UCSD-AML1 (cell line): ENCODE measurements around the gene RAD9A.
"Not testable (repeated sequence)": the region's sequence is repeated elsewhere in the genome, so short reads cannot be mapped to it uniquely, and the experiment has no call there.

Experiments
- DNase-seq: peaks from one replicate; lab custom pipeline; 2025; ENCODE audit not compliant: unreplicated experiment; lab: John Stamatoyannopoulos, UW

Gene RAD9A

DNA sequence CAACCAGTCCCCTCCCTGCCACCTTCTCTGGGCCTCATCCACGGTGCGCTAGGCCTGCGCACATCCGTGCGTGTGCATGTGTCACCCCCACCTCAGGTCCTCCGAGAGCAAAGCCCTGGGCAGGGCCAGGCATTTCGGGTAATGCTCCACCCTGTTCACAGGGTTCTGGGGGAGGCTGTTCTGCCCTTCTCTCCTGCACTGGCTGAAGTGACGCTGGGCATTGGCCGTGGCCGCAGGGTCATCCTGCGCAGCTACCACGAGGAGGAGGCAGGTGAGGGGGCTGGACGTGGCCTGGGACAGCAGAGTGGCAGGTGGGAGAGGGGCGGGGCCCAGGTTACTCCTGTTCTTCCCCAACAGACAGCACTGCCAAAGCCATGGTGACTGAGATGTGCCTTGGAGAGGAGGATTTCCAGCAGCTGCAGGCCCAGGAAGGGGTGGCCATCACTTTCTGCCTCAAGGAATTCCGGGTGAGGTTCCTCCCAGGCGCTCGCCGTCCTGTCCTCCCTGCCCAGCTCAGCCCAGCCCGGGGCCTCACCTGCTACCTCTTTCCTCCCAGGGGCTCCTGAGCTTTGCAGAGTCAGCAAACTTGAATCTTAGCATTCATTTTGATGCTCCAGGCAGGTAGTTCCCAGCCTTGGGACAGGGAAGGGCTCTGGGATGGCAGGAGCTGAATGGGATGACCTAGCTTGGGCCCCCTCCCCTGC, 3.9 kb downstream of the RAD9A start:
- no peak for DNase-seq

DNA sequence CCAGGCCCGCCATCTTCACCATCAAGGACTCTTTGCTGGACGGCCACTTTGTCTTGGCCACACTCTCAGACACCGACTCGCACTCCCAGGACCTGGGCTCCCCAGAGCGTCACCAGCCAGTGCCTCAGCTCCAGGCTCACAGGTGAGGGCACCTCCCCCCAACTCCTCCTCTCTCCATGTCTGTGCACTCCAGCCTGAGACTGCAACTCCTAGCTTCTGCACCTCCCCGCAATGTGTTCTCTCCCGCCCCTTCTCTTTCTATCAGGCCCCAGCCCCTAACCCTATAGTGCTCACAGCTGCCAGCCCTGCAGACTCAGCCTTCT, 4.4 kb downstream of the RAD9A start:
- no peak for DNase-seq

DNA sequence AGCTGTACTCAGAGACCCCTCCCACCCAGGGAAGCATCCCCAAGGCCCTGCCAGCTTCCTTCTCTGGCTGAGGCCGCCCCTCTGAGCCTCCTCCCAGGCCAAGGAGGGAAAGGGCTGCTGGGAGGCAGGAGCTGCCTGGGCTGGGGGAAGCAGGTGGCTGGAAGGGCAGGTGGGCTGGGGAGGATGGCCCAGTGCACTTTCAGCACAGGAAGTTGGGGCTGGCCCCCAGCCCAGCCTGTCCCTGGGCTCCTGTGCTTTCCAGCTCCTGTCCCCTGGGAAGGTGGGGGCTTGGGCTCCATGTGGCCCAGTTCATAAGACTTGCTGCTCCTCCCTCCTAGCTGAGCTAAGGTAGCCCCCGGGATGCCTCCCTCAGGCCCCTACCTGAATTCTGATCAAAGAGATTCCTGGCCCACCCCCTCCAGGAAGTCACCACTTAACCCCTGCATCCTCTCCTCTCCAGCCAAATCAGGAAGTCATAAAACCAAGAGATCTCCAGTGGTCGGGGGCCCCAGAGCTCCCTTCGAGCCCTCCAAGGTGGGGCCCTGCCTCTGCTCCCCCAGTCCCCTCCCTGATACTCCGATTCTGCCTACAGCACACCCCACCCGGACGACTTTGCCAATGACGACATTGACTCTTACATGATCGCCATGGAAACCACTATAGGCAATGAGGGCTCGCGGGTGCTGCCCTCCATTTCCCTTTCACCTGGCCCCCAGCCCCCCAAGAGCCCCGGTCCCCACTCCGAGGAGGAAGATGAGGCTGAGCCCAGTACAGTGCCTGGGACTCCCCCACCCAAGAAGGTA, 5.0 kb downstream of the RAD9A start:
- DNase-seq, result no peak

DNA sequence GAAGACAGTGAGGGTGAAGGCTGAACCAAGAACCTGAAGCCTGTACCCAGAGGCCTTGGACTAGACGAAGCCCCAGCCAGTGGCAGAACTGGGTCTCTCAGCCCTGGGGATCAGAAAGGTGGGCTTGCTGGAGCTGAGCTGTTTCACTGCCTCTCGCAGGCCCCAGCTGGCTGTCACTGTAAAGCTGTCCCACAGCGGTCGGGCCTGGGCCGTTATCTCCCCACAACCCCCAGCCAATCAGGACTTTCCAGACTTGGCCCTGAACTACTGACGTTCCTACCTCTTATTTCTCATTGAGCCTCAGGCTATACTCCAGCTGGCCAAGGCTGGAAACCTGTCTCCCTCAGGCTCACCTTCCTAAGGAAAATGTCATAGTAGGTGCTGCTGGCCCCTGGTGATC, 5.8 kb downstream of the RAD9A start:
- DNase-seq, result no peak

DNA sequence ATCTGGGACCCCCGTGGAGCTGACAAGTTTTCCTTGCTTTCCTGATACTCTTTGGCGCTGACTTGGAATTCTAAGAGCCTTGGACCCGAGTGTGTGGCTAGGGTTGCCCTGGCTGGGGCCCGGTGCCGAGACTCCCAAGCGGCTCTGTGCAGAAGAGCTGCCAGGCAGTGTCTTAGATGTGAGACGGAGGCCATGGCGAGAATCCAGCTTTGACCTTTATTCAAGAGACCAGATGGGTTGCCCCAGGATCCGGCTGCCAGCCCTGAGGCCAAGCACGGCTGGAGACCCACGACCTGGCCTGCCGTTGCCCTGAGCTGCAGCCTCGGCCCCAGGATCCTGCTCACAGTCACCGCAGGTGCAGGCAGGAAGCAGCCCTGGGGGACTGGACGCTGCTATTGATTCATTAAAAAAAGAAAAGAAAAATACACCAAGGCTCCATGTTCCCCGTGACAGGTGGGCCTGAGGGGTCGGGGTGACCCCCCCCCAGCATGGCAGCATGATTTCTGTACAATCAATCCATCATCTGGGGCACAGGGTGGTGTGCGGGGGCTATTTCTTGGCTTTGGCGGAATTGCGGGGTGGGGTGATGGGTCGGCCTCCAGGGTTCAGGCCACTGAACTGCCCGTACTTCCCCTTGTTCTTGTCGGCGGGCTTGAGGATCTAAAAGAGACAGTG, 6.3 kb downstream of the RAD9A start:
- DNase-seq, result no peak

DNA sequence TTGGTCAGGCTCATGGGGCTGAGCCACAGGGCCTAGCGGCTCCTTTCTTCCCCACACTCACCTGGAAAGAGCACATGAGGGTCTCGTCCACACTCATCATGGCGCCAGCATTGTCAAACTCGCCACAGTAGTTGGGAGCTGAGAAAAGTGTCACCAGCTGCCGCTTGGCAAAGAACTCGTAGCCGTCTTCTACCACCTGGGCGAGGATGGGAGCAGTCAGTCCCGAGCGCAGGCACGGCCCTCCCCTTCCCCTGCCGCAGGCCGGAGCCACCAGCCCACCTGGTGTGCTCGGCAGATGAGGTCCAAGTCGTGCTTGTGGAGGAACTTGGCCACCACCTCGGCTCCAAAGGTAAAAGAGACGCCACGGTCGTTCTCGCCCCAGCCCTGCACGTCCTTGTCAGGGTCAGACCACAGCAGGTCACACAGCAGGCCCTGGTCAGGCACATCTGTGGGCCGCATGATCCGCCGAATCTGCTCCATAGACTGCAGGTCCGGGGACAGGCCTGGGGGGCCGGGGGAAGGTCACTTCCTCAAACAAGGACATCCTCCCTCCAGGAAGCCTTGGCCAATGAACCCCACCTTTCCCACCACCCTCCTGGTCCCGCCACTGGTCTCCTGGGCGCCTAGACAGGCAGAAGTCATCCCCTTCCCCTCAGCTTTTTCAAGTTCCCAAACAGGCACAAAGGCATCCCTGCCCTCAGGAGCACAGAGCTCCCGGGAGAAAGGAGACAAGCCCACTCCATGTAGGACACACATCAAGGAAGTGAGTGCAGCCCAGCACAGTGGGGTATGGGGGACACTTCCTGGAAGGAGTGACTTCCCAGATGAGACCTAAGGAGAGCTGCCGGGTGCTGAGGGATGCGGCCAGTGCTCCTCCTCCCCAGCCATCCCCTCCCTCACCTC, 7.1 kb downstream of the RAD9A start:
- DNase-seq, result no peak

DNA sequence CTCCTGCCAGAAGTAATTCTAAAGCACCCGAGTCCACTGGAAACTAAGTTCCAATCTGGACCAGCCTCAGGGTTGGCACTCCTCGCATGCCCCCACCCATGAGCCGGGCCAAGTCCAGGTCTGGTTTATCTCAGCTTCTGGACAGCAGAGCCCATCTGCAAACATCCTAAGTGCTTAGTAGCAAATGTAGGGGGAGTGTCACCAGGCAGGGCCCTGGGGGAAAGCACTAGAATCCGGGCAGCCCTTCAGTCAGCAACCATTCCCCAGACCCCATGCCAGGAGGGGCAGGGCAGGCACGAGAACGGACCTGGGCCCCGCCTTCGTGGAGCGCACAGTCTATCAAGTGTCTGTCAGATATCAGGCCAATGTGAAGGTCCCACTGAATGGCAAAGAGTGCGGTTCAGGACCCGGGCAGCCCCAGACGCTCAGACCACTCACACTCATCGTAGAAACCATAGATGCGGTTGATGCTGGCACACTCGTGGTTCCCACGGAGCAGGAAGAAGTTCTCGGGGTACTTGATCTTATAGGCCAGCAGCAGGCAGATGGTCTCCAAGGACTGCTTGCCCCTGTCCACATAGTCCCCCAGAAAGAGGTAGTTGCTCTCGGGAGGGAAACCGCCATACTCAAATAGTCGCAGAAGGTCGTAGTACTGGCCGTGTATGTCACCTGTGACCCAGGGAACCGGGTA, 8.6 kb downstream of the RAD9A start:
- no peak for DNase-seq

DNA sequence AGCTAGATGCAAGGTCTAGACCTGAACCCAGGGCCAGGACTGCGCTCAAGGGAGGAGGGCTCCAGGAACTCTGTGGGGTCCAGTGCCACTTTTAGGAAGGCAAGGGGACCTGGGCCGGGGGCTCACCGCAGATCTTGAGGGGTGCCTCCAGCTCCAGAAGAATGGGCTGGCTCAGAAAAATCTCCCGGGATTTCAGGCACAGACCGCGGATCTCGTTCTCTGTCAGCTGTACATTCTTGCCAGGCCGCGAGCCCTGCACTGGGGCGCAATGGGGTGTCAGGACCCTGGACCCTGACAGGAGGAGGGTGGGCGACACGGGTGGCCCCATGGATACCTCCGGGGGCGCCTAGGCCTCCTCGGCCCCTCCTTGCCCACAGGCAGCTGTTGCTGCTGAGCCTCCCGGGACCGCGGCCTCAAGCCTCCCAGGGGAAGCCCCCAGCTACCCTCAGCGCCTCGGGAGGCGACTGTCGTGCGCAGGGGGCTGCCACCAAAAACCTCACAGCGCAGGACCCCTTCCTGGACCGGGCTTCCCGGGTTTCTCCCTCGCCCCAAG, 9.2 kb downstream of the RAD9A start:
- no peak for DNase-seq

DNA sequence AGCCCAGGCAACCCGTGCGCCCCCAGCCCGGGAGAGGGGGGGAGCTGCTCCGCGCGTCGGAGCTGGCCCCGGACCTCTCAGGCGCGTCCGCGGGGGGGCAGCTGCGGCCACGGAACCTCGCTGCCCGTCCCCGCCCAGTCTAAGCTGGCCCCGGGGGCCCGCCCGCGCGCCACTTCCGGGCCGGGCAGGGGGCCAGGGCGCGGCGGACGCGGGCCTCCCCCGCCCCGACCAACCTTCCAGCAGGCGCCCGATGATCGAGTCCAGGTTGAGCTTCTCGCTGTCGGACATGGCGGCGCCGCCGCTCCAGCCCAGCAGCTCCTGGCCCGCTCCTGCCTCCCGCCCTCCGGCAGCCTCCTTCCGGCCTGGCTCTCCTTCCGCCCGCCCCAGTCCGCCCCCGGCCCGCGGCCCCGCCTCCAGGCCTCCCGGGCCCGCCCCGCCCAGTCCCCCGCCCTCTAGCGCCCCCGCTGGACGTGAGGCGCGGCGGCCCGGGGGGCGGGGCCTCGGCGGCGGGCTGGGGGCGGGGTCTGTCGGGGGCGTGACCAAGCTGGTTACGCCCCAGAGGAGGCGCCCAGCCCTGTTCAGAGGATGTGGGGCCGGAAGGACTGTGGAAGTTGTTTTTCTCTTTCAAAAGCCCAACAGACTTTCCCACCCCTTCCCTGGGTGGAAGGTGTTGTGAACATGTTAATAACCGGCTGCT, 9.9 kb downstream of the RAD9A start, which contains the start of gene PPP1CA:
PPP1CA (minus strand) TSS at position 364 of the 697 bp plus-strand sequence; CDS start at position 288, 76 bp downstream.
- peak; percentile 91 for DNase-seq

DNA sequence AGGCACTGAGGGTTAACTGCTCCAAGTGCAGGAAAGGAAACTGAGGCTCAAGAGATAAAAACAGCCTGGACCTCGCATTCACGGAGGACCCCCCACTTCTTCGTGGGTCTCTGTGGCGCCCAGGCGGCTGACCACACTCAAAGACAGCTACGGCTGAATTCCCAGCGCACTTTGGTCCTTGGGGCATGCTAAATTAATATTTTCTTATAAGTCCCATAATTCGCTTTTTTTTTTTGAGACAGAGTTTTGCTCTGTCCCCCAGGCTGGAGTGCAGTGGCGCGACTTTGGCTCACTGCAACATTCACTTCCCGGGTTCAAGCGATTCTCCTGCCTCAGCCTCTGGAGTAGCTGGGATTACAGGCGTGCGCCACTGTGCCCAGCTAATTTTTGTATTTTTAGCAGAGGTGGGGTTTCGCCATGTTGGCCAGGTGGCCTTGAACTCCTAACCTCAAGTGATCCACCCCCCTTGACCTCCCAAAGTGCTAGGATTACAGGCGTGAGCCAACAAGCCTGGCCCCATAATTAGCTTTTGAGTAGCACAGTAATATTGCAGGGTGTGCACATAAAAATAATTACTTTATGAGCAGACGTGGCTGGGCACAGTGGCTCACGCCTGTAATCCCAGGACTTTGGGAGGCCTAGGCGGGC, 10.5 kb downstream of the RAD9A start:
- DNase-seq, result not testable (repeated sequence)

DNA sequence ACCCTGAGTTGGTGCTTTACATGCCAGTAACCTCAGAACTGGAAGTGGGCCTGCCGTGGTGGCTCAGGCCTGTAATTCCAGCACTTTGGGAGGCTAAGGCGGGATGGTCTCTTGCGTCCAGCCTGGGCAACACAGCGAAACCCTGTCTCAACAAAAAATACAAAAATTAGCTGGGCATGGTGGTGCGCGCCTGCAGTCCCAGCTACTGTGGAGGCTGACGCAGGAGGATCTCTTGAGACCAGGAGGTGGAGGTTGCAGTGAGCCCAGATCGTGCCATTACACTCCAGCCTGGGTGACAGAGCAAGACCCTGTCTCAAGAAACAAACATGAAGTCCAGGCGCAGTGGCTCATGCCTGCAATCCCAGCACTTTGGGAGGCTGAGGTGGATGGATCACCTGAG, 11.3 kb downstream of the RAD9A start:
- not testable (repeated sequence) for DNase-seq

DNA sequence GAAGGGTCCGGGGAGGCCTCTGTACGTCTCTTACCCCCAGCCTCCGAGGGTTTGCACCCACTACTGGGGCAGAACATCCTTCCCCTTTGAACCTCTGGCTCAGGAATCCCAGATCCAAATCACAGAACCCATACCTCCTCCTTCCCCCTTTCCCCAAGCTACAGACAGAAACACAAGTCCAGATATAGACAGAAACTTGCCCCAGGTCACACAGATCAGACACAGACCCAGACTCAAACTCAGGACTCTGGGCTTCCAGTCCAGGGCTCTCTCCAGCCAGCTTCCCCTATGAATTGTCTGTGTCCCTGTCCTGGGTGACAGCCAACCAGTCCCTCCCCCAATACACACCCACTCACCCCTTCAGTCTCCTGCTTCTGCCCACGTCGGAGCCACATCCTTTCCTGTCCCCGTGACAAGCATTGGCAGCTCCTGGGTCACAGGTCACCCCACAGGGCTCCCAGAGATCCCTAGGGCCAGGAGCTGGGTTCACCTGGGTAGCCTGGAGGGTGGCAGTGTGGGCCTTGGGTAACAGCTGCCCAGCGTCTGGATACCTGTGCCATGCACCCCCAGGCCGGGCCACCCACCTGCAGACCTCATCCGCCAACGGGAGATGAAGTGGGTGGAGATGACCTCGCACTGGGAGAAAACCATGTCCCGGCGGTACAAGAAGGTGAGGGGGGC, 12.9 kb downstream of the RAD9A start:
- no peak for DNase-seq

DNA sequence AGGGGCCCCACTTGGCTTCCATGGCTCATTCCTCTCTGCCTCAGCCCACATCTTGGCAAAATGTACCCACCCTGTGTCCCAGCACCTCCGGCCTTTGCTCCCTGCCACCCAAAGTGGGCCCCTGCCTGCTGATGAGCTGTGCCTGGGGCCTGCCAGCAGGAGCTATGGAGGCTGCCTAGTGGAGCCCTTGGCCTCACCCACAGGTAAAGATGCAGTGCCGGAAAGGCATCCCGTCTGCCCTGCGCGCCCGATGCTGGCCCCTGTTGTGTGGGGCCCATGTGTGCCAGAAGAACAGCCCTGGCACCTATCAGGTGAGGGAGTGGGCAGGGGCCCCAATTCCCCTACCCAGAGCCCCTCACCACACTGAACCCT, 13.4 kb downstream of the RAD9A start:
- no peak for DNase-seq

DNA sequence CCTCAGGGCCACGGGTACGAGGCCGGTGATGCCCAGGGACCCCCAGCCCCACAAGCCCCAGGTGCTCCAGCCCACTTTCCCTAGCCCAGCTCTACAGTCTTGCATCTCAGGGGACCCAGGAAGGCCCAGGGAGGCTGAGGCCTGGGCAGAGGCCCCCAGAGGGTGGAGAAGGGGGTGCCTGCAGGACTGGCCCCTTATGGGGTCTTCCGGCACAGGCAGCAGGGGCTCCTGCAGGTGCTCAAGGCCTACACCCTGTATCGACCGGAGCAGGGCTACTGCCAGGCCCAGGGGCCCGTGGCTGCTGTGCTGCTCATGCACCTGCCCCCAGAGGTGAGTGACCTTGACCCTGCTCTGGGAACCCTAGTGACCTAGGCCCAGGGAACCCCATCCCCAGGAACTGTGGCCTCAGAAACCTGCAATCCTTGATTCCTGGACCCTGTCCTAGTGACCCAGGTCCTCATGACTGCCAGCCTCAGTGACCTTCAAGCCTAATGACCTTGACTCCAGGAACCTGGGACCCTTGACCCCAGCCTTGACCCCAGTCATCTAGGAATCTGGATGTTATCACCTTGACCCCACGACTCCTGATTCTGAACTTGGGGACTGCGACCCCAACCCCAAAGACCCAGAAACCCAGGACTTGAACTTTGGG, 14.0 kb downstream of the RAD9A start:
- no peak for DNase-seq

DNA sequence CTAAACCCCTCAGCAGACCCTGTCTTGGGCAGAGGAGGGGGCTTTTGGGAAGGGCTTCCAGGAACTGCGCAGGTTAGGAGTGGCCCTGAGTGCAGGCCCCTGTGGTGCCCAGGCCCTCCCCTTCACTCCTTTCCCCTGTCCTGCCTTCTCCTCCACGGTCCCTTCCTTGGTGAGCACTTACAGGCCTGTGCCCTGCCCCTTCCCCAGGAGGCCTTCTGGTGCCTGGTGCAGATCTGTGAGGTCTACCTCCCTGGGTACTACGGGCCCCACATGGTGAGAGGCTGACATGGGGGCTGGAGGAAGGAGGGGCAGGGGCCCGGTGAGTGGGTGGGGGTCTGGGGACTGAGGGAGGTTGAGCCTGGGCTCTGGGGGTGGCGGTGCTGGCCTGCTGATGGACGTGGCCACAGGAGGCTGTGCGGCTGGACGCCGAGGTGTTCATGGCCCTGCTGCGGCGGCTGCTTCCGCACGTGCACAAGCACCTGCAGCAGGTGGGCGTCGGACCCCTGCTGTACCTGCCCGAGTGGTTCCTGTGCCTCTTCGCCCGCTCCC, 14.7 kb downstream of the RAD9A start:
- no peak for DNase-seq

DNA sequence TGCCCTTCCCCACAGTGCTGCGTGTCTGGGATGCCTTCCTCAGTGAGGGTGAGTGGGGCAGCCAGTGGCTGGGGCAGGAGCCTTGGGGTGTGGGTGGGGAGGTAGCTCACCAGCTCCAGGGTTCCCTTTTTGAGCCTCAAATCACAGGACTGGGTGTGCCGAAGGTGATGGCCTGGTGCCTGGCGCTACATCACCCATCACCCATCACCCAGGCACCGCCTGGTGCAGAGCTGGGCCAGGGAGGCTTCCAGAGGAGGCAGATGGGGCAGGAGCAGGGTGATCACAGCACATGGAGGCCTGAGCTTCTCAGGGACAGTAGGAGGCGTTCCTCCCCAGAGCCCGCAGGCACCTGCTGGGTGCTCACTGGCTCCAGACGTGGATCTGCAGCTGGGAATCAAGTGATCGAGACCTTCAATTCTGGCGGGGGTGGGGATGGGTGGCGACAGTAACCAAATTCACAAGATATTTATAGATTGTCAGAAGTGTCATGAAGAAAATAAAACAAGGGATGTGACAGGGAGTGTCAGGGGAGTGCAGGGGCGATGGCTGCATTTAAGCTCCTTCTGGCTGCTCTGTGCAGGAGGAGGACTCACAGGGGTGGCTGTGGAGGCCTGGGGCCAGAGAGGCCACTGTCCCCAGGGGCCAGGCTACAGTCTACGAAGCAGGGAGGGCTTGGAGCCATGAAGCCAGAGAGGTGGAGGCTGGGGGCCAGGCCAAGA, 15.3 kb downstream of the RAD9A start:
- no peak for DNase-seq

DNA sequence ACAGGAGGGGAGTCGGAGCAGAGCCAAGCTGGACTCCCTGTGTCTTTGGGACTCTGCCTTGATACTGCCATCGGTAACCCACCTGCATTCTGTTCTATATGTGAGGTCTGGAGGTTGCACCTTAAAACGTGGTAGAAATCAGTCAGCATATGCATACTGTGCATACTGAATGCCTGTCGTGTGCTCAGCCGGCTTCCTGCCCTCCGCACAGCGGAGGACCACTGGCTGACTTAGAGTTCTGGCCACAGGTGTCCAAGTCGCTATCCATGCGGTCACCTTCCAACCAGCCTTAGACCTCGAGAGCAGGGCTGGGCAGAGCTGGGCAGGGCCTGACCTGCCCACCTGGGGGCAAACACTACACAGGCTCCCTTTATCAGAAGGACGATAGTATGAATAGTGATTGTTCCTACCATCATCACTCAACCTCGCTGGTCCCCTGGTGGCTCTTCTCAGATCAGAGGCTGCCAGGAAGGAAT, 15.9 kb downstream of the RAD9A start:
- no peak for DNase-seq
